GM12892 (cell line): ENCODE results near the gene EPHB2.

ENCODE experiments used
- DNase-seq: peaks from one replicate; pipeline ENCODE4 v3.0.0; 2011; ENCODE audit not compliant: insufficient read length
- FAIRE-seq: peaks from 2 replicates; lab custom pipeline; 2011; peaks lifted over from hg19 to GRCh38; lab: Jason Lieb, UNC
- POLR2A ChIP-seq: IDR thresholded peaks from 2 replicates; pipeline ENCODE4 v1.6.1; 2011; ENCODE audit warnings: low read depth, low read length, control low read depth
- POLR2AphosphoS5 ChIP-seq: IDR thresholded peaks from 2 replicates; pipeline ENCODE4 v1.6.1; 2011; ENCODE audit warnings: low read depth, low read length, control low read depth
- TAF1 ChIP-seq: IDR thresholded peaks from 2 replicates; pipeline ENCODE4 v1.6.1; 2011; ENCODE audit warnings: low read depth, mild to moderate bottlenecking, control low read depth, low read length, borderline replicate concordance

EPHB2 gene

GRCh38 chr1:22914633-22915217 is 204.1 kb downstream of the EPHB2 start:
- TF ChIP-seq POLR2A (no peak), POLR2AphosphoS5 (no peak), TAF1 (no peak)
- DNase-seq (no peak), FAIRE-seq (no peak)

- no peak for FAIRE-seq
- TF ChIP-seq POLR2A: no peak
- no peak for TF ChIP-seq POLR2AphosphoS5
- TF ChIP-seq TAF1: no peak
- DNase-seq: no peak
Observed at GRCh38 chr1:22915231-22915630, 204.6 kb downstream of the EPHB2 start.

DNA sequence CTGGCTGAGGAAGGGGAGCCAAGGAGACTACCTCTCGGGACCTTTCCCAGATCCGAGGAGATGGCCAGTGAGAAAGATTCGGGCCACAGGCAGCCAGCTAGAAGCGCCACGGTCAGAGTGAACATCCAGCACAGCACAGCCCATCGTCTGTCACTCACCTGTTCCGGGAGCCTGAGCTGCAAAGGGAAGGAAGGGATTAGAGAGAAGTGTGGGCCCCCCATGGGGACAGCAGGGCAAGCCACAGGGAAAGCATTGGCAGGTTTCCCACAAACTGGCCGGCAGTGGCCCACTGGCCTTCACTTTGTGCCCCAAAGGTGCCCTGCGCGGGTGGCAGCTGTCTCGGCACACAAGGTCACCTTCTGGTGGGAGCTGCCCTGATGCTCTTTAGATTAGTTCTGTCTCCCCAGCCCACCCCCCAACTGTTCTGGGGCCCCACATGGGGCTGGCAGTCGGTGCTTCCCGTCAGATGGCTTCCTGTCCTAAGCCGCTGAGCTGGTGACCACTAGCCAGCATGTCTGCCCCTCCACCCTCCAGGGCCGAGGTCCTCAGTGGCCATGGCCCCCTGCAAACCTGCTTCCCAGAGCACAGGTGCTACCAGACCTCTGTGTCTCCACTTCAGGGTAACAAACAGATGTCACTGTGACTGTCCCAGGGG is 205.3 kb downstream of the EPHB2 start:
- FAIRE-seq (no peak), DNase-seq (no peak)
- TF ChIP-seq POLR2AphosphoS5: no peak
- TF ChIP-seq TAF1: no peak
- TF ChIP-seq POLR2A: no peak

DNA sequence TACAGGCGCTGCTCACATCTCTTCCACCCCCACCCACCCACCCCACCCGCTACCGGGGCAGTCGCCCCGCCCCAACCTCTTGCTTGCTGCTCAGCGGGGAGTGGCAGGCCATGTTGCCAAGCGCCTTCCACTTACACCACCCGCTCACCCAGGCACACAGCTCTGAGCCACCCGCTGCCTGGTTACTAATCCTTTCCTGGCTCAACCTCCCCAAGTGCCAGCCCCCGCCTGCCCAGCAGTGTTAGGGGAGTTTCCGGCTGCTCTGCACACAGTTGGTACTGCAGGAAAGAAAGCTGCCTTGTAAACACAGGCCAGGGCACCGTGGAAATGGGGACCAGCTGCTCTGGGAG is 205.8 kb downstream of the EPHB2 start:
- no peak for FAIRE-seq
- DNase-seq: no peak
- TF ChIP-seq TAF1 (no peak), POLR2AphosphoS5 (no peak), POLR2A (no peak)

GRCh38 chr1:22917989-22918388 is 207.3 kb downstream of the EPHB2 start:
- DNase-seq: no peak
- TF ChIP-seq POLR2AphosphoS5 (no peak), TAF1 (no peak), POLR2A (no peak)
- FAIRE-seq: no peak

DNA sequence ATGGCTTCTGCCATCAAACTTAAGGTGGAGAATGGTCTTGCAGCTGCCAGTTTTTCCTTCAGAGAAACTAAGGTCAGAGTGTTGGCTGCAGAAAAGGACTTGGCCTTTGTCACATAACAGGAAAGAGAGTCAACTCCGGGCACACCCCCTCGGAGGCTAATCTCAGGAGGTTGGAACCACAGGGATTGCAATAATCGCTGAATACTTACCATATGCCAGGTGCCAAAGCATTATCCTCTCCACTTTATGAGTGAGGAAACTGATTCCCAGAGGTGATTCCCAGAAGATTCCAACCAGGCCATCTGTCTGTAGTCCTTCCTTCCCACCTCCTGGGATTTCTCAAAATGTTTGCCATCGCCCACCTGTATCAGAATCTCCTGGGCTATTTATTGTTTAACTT is 208.0 kb downstream of the EPHB2 start:
- no peak for TF ChIP-seq POLR2A
- no peak for TF ChIP-seq TAF1
- TF ChIP-seq POLR2AphosphoS5: no peak
- DNase-seq (no peak), FAIRE-seq (no peak)

DNA sequence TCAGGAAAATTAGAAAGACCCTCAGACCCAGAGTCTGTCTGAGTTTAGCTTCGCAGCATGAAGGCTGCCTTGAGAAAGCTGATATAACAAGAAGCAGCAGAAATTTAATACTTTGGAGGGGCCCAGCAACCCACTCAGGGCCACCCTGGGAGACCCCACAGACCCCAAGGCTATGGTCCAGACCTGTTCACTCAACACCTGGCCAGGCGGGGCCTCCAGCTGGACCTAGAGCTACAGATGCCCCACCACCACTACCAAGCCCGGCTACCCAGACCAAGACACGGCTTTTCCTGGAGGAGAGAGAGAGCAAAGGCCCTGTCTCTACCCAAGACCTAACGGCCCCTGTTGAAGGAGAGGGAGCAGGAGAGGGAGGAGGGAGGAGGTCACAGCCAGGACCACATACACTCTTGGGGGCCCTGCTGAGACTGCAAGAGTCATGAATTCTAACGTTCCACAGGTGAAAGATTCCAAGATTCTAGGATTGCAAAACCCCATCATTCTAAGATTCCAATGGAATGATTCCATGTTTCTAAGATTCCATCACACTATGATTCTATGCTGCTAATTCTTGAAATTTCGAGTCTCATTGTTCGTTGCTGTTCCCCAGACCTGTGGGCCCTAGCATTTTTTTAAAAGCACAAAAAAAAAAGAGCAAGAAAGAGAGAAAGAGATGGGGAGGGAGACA is 208.8 kb downstream of the EPHB2 start:
- TF ChIP-seq TAF1: no peak
- TF ChIP-seq POLR2AphosphoS5: no peak
- TF ChIP-seq POLR2A: no peak
- FAIRE-seq: no peak
- no peak for DNase-seq

DNA sequence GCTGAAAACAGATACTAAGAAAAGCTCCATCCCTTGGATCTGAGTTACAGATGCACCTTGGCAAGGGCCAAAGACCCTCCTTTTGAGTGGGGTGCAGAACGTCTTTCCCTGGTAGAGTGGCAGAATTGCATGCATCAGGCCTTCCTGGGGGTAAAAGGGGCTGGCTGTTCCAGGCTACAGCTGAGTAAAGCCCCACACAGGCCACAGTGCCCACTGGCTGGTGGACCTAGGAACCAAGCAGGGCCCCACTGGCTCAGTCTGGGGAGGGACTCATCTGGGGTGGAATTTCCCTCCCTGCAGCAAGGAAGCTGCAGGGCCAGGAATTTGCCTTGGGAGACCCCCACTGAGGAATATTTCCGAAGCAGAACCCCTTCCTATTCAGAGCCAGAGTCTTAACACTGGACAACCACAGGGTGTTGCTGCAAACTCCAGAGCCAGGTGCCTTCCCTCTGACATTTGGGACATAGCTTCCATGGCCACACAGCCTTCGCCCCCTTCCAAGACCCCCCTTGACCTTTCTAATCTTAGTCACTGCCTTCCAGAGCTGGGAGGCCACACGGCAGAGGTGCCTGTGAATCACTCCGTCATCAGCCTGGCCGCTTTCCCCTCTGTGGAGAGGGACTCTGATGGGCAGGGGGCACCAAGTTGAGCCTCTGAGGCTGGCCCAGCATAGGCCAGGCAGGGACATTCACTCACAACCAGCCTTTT is 209.5 kb downstream of the EPHB2 start:
- DNase-seq: no peak
- no peak for FAIRE-seq
- no peak for TF ChIP-seq POLR2AphosphoS5
- no peak for TF ChIP-seq TAF1
- no peak for TF ChIP-seq POLR2A

DNA sequence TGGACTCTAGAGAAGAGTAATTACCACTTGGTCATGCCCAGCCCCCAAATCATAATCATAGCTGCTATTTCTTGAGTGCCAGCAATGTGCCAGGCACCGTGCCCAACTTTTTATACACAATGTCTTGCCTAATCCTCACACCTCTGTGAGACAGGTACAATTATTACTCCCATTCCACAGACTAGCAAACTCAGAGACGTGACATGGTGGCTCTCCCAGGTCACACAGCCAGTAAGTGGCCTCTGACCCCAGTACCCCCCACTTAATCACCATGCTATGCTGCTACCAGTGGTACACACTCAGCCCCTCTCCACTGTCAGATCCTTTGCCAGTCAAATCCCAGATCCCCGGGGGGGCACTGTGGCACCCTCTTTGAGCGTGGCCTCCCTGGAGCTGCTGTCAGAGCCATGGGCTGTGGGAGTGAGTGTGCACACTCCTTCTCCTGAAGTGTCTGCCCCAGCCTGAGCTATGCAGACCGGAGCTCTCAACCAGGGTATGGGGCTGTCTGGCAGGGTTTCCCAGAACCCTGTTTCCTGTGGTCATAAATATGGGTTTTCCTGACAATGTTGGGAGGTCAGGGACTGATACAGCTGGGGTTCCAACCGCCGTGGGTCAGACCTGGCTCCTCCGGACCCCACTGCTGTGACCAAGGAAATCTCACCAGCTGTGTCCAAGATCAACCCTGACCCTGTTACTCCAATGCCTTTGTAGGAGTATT is 210.3 kb downstream of the EPHB2 start:
- no peak for TF ChIP-seq POLR2A
- TF ChIP-seq TAF1: no peak
- no peak for TF ChIP-seq POLR2AphosphoS5
- FAIRE-seq (no peak), DNase-seq (no peak)

DNA sequence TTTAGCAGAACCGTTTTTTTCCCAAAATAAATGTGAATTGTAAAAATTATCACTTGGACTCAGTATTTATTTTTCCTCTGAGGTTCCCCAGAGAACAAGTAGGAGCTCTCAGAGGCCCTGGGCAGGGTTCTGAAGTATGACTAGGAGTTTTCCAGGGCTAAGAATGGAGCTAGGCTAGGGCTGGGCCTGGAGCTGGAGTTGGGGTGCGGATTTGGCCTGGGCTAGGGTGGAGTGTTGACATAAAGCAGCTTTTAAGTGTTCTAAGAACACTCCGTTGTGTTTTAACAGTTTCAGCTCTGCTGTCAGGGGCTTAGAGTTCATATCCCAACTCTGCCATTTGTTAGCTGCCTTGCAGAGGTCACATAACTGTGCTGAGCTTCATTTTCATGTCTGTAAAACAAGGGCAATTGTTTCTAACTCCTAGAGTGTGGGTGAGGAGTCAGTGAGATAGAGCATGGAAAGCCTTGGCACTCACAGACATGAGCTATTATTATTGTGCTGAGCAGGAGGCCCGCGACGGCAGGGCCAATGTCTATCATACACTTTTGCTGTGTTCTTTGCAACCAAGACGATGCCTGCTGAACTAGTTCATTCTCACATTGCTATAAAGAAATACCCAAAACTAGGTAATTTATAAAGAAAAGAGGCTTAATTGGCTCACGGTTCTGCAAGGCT is 210.9 kb downstream of the EPHB2 start:
- TF ChIP-seq POLR2AphosphoS5 (no peak), POLR2A (no peak), TAF1 (no peak)
- no peak for DNase-seq
- FAIRE-seq: no peak

GRCh38 chr1:22922640-22923039 is 212.0 kb downstream of the EPHB2 start:
- DNase-seq (no peak), FAIRE-seq (no peak)
- TF ChIP-seq POLR2A: no peak
- TF ChIP-seq TAF1: no peak
- TF ChIP-seq POLR2AphosphoS5: no peak
